GM12865 (cell line): ENCODE measurements around the gene IGF2.

Experiments used
- DNase-seq: peaks from one replicate; pipeline ENCODE4 v3.0.0; 2010; ENCODE audit warnings: low read depth
- H3K4me3 ChIP-seq: 2 replicates; pipeline ENCODE4 v1.5.1; 2011; ENCODE audit warnings: mild to moderate bottlenecking, low read depth, low read length, control low read depth
- CTCF ChIP-seq: IDR thresholded peaks from 2 replicates; pipeline ENCODE4 v1.5.1; 2011; ENCODE audit warnings: low read length, control low read depth, low read depth, inconsistent platforms; ENCODE audit not compliant: insufficient read depth; ENCODE audit errors: missing control alignments

The IGF2 gene

GRCh38 chr11:2085251-2086066, 53.7 kb downstream of the IGF2 start:
- DNase-seq: no peak
- no peak for TF ChIP-seq CTCF
- no peak overlapping the region for H3K4me3 ChIP-seq

- TF ChIP-seq CTCF: no peak
- no peak overlapping the region for H3K4me3 ChIP-seq
Observed at GRCh38 chr11:2084721-2085120, 54.5 kb downstream of the IGF2 start.

More at GRCh38 chr11:2084721-2085120, 54.5 kb downstream of the IGF2 start:
- DNase-seq: no peak
